ENCODE measurements around the gene COLEC12. TPM values are rescaled to one million over a fixed set of nuclear protein-coding genes. Genes with fewer than 3 reads are reported as not detected.
A peak's percentile ranks its signal among the peaks of the same experiment; 100 is the strongest.

COLEC12 gene
- total RNA-seq, 1 donor from 2014 or later = 9.1 TPM

DNA sequence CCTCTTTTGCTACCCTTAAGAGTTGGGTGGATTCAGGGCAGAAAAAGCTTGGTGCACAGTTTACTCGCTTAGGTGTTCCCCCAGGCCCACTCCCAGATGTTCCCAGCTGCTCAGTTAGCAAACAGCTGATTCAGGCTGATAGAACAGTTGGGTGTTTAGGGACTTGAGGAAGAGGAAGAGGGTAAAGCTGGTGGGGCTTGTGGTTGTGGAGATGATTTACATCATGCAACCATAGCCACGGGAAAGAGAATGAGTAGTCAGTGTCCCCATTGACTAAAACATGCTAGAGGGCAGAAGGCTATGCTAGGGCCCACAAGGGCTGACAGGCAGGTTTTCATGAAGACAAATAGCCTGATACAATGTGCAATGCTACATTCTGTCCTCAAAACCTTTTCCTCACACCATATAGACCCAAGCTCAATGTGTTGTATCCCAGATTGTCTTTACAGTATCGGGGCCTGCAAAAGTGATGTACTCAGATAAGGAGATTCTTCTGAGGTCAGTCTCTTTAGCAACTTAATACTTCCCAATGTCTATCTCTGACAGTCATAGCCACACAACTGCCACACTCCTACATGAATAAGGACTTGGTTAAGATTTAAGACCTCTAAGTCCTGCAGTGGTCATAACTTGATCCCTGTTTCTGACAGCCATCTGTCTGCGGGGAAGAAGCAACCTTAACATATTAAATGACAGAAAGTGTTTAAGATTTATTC is 15.6 kb downstream of the COLEC12 start:
- intact Hi-C loops (cut with DNase I) = no loop called here
- DNase-seq (no peak), ATAC-seq (ENCODE audit: poor library complexity) (peak; percentile 62)

DNA sequence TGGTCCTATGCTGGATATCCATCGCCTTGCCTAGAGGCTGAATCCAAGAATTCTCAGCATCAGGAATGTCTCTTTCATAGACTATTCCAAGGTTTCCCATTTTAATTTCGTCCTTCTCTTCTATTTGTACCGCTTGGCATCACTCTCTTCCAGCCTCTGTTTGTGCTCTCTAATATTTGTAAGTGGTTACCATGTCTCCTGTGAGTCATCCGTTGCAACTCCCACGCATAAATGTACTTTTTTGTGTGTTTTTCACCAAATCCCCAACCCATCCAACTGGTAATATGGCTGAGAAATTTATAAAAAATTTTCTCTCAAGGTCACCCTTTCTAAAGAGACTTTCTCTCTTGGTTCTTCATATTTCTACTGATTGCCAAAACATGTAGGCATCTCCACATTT is 21.8 kb downstream of the COLEC12 start:
- DNase-seq (no peak), ATAC-seq (ENCODE audit: poor library complexity) (peak; percentile 33)
- intact Hi-C loops (cut with DNase I) = no loop called here

DNA sequence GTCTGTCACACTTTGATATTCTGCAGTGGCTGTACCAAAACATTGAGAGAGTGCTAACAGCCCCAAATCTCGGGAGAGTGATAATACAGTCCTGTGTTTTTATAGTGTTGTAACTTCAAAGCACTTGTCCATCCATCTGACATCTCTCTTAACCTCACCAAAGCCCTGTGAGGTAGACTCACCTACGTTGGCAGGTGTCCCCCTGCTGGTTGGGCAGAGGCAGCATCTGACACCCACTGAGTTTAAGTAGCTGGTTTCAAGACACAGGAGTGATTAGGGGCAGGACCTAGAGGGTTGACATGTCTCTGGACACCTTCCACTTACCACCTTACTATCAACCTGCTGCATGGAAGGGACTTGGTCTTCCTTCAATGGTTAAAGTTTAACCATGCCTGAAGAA is 22.9 kb downstream of the COLEC12 start:
- no peak for ATAC-seq (ENCODE audit: poor library complexity)
- DNase-seq = no peak
- intact Hi-C loops (cut with DNase I) = no loop called here

DNA sequence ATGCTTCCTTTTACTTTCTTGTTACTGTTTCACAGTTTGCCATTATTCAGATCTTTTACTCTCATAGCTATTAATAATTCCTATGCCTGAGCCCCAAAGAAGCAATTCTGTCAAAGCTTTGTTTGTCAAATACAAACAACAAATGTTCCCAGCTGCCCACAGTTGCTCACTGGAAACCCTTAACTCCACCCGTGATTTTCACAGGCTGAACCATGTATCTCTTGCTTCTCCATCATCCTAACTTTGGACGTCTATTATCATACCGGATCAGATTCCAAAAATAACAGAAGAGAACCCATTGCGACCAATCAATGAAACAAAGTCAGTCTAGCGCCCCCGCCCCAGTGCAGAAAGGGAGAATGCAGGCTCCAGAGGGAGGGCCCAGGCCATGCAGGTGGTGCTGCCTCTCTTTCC is 24.2 kb downstream of the COLEC12 start:
- no peak for DNase-seq
- intact Hi-C loops (cut with DNase I) = no loop called here
- ATAC-seq (ENCODE audit: poor library complexity) = no peak

DNA sequence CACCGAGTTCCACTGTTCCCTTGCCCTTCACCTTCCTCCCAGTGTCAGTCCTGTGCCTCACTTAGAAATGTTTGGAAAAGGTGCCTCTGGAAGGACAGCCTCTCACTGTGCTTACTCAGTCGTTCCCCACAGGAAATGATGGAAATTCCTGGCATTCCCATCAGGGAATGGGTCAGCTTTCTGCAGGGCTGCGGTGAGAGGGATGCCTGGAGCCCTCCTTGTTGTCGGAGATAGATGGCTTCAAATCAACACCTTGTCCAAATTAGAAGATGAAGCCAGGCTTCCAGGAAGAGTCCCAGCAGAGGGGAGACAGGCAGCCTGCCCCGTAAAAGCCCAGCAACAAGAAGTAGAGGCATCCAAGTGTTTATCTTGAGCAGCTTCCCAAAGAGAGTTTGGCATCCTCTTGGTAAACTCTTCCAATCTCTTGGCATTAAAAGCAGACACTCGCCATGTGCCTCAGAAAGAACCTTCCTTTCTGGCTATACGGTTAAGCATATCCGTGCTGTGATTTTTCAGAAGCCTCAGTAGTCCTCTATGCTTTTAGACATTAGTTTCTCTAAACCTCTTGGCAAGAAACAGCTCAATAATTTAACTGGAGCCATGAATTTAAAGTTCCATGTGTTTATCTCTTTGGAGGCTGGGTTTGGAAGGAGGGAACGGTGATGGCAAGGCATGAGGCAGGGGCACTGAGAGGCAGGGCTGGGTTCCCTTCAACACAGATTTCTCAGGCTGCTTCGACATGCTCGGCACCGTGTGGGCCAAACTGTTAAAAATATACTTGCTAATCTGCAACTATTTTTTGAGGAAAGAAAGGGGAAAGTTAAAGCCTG is 25.1 kb downstream of the COLEC12 start:
- DNase-seq = no peak
- peak; percentile 50 for ATAC-seq (ENCODE audit: poor library complexity)
- intact Hi-C loops (cut with DNase I) = no loop called here

DNA sequence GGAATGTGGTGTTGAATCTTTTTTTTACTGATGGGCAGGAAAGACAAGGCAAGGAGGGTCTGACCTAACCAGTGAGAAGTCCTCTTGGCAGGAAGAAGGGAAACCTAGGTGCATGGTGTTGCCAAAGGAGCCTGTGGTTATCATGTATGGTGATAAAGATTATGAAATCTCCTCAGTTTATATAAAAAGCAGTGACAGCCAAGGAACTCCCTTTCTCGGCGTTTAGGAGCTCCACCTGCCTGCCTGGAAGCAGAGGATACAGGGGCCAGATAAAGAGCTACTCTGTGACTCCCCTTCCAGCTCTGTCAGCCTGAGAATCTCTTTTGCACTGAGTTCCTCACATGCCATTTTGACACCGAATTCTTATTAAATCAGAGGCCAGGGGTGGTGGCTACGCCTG is 26.1 kb downstream of the COLEC12 start:
- DNase-seq = no peak
- intact Hi-C loops (cut with DNase I) = no loop called here
- ATAC-seq (ENCODE audit: poor library complexity) = no peak

DNA sequence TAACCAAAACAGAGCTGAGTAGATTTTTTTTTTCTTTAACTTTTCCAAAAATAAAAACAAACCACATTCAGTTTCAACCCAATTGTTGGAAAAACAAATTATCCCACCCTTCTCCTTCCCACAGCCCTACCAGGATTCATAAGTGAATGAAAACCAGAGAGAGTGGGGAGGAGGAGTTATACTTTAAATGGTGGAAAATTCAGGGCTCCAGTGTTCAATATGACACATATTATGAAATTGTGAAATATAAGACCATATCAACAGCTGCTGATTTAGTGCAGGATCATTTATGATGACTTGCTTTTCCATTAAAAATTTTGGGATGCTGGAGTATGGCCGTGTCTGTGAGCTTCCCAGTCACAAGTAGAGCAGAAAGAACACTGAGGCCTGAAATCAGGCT is 26.7 kb downstream of the COLEC12 start:
- DNase-seq = no peak
- intact Hi-C loops (cut with DNase I) = no loop called here
- ATAC-seq (ENCODE audit: poor library complexity) = no peak

DNA sequence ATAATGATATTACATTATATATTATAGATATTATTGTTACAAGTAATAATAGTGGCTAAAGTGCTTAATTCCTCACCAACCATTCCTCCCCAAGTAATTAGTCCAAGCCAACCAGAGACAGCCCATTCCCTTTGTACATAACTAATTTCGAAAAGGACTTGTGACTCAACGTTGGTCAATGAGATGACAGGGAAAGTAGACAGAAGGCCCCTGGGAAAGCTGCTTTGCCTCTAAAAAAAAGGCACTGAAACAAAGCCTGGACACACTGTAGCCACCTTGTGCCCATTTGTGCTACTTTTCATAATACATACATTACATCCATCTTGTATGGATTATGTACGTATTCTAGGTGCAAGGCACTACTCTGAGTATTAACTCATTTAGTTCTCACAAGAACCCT is 28.8 kb downstream of the COLEC12 start:
- intact Hi-C loops (cut with DNase I) = no loop called here
- ATAC-seq (ENCODE audit: poor library complexity) (no peak), DNase-seq (no peak)

DNA sequence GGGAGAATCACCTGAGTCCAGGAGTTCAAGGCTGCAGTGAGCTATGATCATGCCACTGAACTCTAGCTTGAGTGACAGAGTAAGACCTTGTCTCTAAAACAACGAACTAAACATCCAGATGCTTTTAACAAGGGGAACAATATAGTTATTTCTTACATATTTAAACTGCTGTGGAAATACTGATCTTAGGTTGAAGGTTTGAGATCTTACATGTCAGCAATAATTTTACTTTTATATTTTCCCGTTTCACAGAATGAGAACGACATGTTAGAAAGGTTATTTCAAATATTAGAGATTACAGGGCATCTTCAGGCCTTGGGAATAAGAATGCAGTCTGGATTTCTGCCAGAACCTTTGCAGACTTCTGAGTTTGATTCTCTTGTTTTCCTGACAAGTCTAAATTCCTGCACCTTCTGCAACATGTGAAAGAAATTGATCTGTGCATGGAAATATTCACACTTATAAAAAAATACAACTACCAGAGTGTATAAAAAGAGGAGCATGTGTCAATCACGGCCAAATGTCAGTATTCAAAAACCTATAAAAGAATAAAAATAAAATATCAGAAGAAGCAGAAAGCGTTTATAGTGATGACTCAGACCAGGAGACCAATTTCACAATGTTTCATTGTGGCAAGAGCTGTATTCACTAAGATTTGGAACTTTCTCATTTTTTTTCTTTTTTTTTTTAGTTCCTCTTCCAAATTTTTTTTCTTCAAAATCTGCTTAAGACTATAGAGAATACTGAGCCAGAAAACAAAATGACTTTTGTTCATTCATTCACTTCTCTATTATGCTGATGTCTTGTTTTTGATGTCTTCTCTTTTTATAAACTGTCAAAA is 29.6 kb downstream of the COLEC12 start:
- DNase-seq (no peak), ATAC-seq (ENCODE audit: poor library complexity) (peak; percentile 62)
- intact Hi-C loops (cut with DNase I) = no loop called here

DNA sequence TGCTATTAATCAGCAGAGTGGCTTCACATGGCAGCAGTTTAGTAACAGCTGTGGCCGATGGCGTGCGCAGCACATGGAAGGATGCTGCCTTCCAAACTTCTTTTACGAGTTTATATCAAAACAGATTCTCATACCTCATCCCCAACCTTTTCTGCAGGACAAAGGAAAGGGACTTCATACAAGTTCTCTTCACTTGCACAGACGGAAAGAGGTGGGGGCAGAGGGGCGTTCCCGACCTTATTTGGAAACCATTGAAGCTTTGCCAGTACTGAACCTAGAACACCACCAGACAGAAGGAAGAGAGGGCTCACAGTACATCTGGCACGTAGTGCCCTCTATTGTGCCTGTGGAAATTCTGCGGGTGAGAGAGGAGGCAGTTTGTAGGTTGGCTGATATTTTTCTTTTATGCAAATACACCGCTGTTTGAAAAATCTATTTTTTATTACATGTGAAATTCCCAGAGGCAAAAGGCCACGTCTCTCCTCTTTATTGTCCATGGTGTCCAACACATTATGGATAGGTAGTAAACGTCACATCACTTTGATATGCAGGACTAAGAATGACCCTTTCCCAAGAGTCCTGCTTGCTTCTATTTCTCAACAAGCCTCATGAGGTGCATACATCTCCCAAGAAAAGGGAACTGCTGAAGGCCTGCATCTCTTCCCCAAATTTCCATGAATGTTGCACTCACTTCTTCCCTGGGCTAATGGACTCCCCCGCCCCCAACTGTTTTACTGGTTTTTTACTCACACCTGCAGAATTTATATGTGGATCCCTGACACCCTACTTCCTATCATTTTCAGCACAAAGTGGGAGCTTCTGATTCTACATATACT is 31.3 kb downstream of the COLEC12 start:
- ATAC-seq (ENCODE audit: poor library complexity) (peak; percentile 25), DNase-seq (no peak)
- intact Hi-C loops (cut with DNase I) = no loop called here

DNA sequence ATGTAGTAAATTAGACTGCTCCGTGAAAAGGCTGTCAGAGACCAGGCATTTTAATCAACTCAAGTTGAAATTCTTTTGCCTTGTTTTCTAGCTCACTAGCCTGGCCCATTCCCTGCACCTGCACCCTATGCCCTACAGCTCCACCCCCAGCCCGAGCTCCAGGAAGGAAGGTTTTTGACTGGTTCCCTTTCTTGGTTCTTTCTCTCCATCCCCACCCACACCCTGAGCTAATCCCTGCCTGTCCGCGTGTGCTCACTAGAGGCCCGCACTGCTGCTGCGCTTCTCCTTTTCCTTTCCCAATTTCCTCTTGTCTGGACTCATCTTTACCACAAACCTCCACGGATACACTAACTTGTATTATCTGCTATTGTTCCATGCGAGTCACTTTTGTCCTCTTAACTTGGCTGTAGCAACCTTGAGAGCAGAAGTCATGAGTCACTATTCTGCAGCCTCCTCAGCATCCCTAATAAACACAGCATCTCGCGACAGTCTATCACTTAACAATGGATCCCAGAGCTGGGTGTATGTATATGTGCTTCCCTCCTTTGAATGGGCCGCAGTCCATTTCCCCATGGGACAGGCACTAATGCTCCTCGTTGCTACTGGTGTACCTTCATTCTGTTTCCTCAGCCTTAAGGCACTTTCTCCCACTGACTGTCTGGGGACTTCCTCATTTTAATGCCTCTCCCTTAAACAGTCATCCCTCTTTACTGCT is 36.5 kb downstream of the COLEC12 start:
- intact Hi-C loops (cut with DNase I) = no loop called here
- DNase-seq (no peak), ATAC-seq (ENCODE audit: poor library complexity) (peak; percentile 78)

DNA sequence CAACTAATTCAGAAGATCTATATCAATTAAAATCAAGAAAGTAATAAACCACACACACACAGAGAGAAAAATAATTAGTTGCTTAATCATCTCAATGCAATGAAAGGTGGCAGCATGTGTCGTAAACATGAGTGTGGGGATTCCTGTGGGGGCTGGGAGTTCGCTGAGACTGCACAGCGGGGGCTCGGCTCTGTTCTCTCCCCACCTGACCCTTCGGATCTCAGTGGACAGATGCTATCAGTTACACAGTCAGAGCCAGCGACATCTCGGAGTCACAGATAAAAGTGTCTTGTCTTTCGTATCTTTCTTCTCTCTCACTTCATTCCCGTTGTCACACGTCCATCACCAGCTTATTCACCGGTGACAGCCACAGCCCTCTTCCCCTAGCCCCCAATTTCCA is 37.1 kb downstream of the COLEC12 start:
- intact Hi-C loops (cut with DNase I) = no loop called here

DNA sequence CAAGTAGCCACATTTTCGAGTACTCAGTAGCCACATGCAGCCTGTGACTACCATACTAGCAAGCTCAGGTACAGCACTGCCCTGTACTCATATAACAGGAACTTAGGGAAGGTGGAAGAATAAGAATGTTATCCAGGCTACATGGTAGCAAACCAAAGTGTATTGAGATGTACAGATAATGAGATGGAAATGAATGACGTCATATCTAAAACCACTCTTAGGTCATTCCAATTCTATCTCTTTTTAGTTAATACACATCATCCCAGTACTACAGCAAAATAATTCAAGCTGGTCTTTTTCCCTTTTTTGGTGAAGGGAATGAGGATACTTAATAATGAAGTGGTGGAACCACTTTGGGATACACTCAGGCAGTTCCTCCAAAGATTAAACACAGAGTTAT is 38.7 kb downstream of the COLEC12 start:
- no peak for DNase-seq
- ATAC-seq (ENCODE audit: poor library complexity) = no peak
- intact Hi-C loops (cut with DNase I) = no loop called here

More for the DNA sequence above, 37.1 kb downstream of the COLEC12 start:
- no peak for ATAC-seq (ENCODE audit: poor library complexity)
- DNase-seq = no peak

DNA sequence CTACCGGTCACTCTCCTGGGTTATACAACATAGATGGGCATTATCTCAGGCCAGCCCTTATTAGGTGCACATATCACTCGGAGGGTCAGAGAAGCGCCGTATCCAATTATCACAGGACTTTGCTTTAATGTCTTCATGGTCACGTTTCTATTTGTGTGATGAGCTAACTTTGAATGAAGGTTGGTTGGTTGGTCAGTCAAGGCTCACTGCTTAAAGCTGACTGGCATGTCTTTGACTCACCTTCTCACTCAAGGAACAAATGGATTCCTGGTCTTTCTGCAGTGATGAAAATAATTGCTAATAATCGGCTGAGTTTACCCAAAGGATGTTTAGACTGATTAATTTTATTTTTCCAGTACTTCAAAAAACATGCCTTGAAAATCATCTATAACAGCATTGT is 39.7 kb downstream of the COLEC12 start:
- DNase-seq (no peak), ATAC-seq (ENCODE audit: poor library complexity) (no peak)
- intact Hi-C loops (cut with DNase I) = no loop called here

DNA sequence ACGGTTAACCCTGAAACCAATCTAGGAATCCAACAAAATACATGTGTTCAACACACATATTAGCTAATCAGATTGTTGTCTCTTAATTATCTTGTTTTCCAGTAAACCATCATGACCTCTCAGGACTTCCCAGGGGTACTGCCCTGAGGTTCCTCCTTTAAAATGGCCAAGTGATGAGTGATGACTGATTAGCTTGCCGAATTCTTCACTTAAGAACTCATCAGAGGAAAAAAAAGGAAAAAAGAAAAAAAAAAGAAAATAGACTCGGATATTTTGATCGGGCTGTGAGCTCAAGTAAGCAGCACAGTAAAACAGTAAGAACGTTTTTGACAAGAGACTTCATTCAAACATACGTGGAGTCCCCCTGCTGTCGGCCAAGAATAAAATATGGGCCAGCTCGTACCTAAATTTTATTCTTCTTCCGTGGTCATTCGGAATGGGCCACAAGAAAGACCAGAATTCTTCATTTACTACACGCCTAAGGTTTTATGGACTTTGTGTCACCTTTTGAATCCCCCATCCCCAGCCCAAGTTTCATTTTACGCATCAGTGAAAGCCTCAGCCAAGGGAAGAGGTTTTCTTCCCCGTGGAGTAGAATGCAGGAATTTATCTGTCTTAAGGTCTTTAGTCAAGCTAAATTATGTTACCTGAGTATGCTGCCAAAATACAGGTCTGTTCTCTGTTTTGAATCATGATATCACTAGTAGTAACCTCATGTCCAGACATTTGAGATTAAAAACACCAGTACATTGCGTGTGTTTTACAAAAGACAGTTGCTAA is 40.5 kb downstream of the COLEC12 start:
- no peak for ATAC-seq (ENCODE audit: poor library complexity)
- intact Hi-C loops (cut with DNase I) = no loop called here
- DNase-seq = no peak

DNA sequence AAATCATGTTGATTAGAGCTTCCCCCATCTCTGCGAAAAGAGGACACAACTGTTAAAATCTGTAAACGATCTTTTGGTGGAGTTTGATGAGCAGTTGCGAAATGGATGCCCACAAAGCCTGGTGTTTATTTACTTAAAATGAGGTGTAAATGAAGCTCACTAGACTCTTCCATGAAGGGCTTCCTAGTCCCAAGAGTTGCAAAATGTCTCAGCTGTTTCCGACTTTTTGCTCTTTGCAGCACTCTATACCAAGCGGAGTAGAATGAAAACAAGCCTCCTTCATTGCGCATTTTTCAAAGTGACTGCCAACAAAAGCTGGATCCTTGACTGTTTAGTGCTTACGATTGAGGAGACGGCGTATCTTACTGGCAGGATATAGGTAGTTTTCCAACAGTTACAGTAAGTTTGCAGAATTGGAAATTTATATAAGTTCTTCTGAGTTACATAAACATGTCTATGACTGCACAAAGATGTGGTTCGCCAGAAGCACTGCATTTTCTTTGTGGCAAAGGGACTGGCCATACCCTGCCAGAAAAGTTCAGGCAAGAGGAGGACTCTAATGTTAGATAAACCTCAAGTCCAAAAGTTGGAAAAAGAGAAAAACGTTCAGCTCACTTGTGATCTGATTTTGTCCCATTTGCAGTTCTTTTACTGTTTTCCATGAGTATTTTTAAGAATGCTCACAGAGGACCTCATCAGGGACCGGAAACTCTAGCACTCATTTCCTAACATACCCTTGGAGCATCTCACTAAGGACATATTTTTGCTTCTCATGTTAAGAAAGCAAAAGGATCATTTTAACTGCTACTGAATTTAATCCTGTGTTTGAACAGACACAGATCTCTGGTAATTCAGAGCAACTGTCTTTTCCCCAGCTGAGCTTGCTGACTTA is 42.7 kb downstream of the COLEC12 start:
- ATAC-seq (ENCODE audit: poor library complexity) = peak; percentile 42
- DNase-seq = no peak
- intact Hi-C loops (cut with DNase I) = no loop called here

All from Right ventricle myocardium superior (tissue), 1 donor.